Activated CD4-positive, alpha-beta memory T cell treated with anti-CD3 and anti-CD28 coated beads for 36 hours (primary cell): ENCODE data around the gene CCDC15. TPM values are rescaled to one million over a fixed set of nuclear protein-coding genes. Genes with fewer than 3 reads are reported as not detected.

Experiments
- CTCF ChIA-PET: fragments of 350-600 bp; sonication (Branson Sonifier 250); formaldehyde crosslinking; loops from one replicate; lab custom pipeline; 2021; ENCODE audit warnings: antibody characterized with exemption, inconsistent platforms; lab: Charles Lee
- POLR2A ChIA-PET: fragments of 350-600 bp; sonication (Branson Sonifier 250); formaldehyde crosslinking; loops from one replicate; lab custom pipeline; 2021; ENCODE audit warnings: antibody characterized with exemption; lab: Charles Lee
- DNase-seq: peaks from one replicate; pipeline ENCODE4 v3.0.0-alpha.2; 2020
- H3K27ac Mint-ChIP-seq: one replicate; pipeline ENCODE4 v1.8.0; 2021; ENCODE audit warnings: mixed read lengths
- H3K27me3 Mint-ChIP-seq: one replicate; pipeline ENCODE4 v1.8.0; 2021; ENCODE audit warnings: mixed read lengths
- H3K36me3 Mint-ChIP-seq: one replicate; pipeline ENCODE4 v1.8.0; 2021; ENCODE audit warnings: mixed read lengths
- H3K4me1 Mint-ChIP-seq: one replicate; pipeline ENCODE4 v1.8.0; 2021; ENCODE audit warnings: low read depth, mixed read lengths
- H3K4me3 Mint-ChIP-seq: one replicate; pipeline ENCODE4 v1.8.0; 2021; ENCODE audit warnings: mild to moderate bottlenecking, mixed read lengths
- H3K9me3 Mint-ChIP-seq: one replicate; pipeline ENCODE4 v1.8.0; 2021; ENCODE audit warnings: mixed read lengths
- intact Hi-C: fragments of 100-400 bp; cut with micrococcal nuclease; formaldehyde crosslinking; loops from one replicate; pipeline ENCODE4 v1.15.1; 2023
- total RNA-seq, 2 experiments: library from RNA; stranded (reverse); gene quantifications; one replicate each; pipeline ENCODE4 v1.2.3, GENCODE V29; 2021

The CCDC15 gene
- total RNA-seq, 2 experiments from 2014 or later = 5.6 to 6.4 TPM

DNA sequence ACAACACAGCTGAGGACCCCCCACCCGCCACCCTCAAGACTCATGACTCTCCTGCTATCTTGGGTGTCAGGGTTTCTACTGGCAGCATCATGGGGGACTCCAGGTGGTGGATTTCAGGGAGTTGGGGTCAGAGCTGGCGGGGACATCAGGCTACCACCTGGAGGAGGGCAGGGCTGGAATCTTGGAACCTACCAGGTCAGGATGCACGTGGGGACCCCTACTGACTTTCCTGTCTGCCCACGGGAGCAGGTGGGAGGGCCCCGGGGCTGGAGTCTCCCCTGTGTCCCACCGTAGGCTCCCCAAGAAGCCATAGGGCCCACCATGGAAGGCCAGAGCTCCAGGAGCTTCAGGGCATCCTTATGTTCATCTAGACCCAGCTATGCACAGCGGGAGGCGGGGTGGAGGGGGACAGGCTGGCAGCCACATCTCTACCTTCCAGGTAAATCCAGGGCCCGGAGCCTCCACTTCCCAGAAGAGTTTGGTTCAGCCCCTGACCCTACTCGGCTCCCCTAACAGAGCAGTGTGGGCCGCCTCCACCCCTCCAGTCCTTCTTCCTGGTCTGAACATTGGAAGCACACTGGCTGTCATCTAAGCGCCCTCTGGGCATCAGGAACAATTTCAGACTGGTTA lies 119.1 kb downstream of the CCDC15 start:
- CTCF ChIA-PET = interaction anchor here (1.4 to 1.6 kb wide), 2 partner anchors 10 to 69 kb away, joined by 3 to 4 read pairs; partner anchors contain the start of gene SLC37A2
- POLR2A ChIA-PET = no interaction called here
- Mint-ChIP-seq H3K27ac (no peak overlapping the region), H3K36me3 (no peaks in the 10 kb centered on the region), H3K4me3 (no peak overlapping the region), H3K27me3 (peaks cover 20% of the 10 kb centered on the region), H3K4me1 (no peaks in the 10 kb centered on the region), H3K9me3 (no peaks in the 10 kb centered on the region)
- no peak for DNase-seq
- intact Hi-C loops = no loop called here

DNA sequence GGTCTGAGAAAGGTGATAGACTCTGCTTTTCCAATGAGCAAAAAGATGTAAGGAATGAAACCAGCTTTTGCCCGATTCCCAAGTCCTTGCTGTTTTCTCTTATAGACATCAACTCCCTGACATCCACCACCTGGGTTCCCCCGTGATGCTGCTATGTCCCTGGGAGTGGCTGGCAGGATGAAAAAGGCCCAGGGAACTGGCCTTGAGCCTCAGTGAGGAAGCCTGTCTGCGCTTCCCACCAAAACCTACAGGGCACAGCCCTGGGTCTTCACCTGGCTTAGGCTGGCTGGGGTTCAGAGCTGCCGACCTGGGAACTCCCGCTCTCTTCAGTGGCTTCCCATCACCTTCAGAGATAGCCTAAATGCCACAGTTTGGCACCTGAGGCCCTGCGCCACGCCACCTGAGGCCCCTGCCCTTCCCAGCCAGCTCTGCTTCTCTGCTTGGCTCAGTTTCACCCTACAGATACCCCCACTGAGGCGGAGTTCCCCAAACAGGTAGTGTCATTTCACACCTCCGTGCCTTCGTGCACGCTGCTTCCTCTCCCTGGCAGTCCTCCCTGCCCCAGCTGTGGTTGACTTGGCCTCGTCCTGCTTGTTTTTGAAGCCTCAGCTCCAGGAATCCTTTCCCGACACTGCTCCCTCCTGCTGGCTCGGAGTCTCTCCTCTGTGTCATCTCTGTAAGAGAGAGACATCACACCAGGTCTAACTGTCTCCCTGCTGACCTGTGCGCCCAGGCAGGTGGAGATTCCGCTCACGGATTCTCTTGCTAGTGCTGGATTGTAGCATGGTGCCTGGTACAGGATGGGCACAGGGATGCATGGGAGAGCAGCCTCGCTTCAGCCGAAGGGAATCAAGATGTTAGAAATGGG lies 119.8 kb downstream of the CCDC15 start:
- intact Hi-C loops = no loop called here
- ChIA-PET CTCF (interaction anchor here (1.6 kb wide), 1 partner anchor 68 kb away, joined by 3 read pairs; no protein-coding TSS in a partner anchor), POLR2A (no interaction called here)
- H3K4me3 Mint-ChIP-seq = no peak overlapping the region
- H3K27ac Mint-ChIP-seq = no peak overlapping the region
- no peaks in the 10 kb centered on the region for H3K9me3 Mint-ChIP-seq
- peaks cover 20% of the 10 kb centered on the region for H3K27me3 Mint-ChIP-seq
- no peak for DNase-seq
- H3K4me1 Mint-ChIP-seq = no peaks in the 10 kb centered on the region
- no peaks in the 10 kb centered on the region for H3K36me3 Mint-ChIP-seq

DNA sequence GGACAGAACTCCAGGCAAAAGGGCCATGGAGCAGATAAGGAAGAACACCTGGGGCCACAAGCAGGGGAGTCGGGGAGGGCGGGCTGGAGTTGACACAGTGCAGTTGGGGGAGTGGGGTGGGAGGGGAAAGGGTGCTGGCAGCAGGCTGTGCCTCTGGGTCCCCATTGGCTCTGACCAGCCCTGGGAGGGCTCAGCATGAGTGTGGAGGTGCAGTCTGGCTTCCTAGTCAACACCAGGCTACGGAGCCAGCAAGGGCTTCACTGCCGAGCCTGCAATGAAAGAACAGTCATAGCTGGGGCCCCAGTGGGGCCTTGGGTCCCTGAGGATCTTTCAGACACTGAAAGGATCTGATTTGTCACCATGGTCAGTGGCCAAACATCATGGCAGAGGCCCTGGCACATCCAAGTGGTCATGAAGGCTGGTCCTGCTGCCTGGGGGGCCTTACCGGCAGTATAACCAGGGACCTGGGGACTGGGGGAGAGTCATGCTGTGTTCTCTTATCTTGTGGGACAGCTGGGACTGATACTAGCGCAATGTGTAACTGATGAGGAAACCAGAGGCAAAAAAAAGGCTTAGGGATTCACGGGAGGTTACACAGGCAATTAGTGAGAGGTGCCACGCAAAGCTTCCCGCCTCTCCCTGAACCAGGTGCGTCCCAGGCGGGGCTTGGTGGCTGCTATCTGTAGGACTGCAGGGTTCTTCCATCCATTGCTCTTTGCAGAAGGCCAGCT lies 120.7 kb downstream of the CCDC15 start:
- Mint-ChIP-seq H3K9me3 (no peaks in the 10 kb centered on the region), H3K36me3 (no peaks in the 10 kb centered on the region), H3K27me3 (peaks cover 13% of the 10 kb centered on the region), H3K4me3 (no peak overlapping the region), H3K4me1 (no peaks in the 10 kb centered on the region), H3K27ac (no peak overlapping the region)
- CTCF ChIA-PET = no interaction called here
- intact Hi-C loops = no loop called here
- POLR2A ChIA-PET = no interaction called here
- no peak for DNase-seq

DNA sequence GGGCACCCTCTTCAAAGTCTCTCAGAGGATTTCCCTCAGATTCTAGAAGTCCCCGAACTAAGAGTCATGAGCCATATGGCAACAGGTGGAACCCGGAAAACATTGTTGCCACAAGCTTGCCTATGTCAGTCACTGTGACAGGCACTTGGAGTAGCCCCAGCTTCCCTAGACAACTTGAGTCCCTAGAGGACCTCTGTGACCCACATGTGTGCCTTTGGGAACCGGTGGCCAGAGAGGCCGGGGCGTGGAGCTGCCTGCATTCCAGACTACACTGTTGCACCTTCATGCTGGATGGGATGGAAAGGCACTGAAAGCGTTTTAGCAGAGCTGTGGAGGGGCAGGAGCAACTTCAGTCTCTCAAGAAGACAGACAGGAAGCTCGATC lies 121.2 kb downstream of the CCDC15 start:
- peaks cover 11% of the 10 kb centered on the region for H3K27me3 Mint-ChIP-seq
- no peak for DNase-seq
- intact Hi-C loops = no loop called here
- ChIA-PET POLR2A (no interaction called here), CTCF (no interaction called here)
- H3K36me3 Mint-ChIP-seq = no peaks in the 10 kb centered on the region
- H3K4me3 Mint-ChIP-seq = no peak overlapping the region
- H3K9me3 Mint-ChIP-seq = no peaks in the 10 kb centered on the region
- H3K27ac Mint-ChIP-seq = no peak overlapping the region
- H3K4me1 Mint-ChIP-seq = no peaks in the 10 kb centered on the region

DNA sequence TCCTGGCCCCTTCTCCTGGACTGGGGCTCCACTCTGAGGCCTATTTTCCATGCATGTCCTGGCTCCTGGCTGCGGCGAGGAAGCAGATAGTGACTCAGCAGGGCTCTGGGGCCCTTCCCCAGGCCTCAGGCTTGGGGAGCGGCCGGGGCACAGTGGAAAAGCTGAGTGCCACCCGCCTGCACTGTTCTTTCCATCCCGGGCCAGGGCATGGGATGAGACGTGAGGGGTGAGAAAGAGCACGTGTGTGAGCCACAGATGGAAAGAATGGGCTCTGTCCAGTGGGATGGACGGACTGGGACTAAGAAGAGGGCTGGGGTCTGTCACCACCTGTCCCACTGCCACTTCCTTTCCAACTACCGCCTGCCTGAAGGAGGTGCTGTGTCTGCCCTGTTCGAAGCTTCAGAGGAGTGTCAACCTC lies 121.9 kb downstream of the CCDC15 start:
- intact Hi-C loops = no loop called here
- H3K4me3 Mint-ChIP-seq = no peak overlapping the region
- no peaks in the 10 kb centered on the region for H3K4me1 Mint-ChIP-seq
- no peak overlapping the region for H3K27ac Mint-ChIP-seq
- DNase-seq = no peak
- ChIA-PET POLR2A (no interaction called here), CTCF (no interaction called here)
- no peaks in the 10 kb centered on the region for H3K36me3 Mint-ChIP-seq
- H3K27me3 Mint-ChIP-seq = peaks cover 11% of the 10 kb centered on the region
- no peaks in the 10 kb centered on the region for H3K9me3 Mint-ChIP-seq

DNA sequence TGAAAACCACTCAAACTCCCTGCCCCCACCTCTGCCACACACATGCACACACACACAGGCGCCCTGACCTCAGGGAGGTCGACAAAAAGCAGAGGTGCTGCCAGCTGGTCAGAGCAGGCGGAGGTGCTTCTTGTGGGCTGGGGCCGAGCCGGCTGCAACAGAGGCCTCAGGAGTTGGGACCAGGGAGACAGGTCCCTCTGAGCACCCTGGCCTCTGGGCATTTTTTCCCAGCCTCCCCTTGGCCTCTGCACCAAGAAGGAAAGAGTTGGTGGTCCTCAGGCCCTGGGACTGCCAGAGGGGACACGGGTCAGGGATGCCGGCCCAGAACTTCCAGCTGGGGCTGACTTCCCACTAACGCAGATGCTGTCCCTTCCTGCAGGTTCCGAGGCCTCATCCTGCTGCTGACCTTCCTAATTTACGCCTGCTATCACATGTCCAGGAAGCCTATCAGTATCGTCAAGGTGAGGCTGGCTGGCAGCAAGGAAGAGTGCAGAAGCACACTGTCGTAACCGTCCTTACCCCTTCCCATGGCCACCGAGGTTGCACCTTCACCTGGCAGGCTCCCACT lies 122.5 kb downstream of the CCDC15 start:
- no peaks in the 10 kb centered on the region for H3K4me1 Mint-ChIP-seq
- H3K4me3 Mint-ChIP-seq = no peak overlapping the region
- intact Hi-C loops = no loop called here
- ChIA-PET CTCF (no interaction called here), POLR2A (no interaction called here)
- peaks cover 11% of the 10 kb centered on the region for H3K27me3 Mint-ChIP-seq
- H3K36me3 Mint-ChIP-seq = no peaks in the 10 kb centered on the region
- no peaks in the 10 kb centered on the region for H3K9me3 Mint-ChIP-seq
- H3K27ac Mint-ChIP-seq = no peak overlapping the region
- no peak for DNase-seq

DNA sequence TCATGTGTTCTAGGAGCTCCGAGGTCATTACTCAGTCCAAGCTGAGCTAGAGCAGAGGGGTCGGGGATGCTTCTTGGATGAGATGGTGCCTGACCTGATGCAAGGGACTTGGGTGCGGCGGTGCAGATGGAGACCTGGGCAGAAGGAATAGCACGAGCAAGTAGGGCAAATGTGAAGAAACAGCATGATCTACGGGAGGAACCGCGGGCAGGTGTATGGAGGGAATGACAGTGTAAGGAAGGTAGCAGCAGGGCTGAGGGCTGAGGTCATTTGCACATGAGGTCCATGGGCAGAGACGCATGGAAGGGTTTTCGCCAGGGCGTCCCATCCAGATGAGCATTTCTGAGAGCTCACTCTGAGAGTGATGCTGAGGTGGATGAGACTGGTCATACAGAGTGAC lies 124.0 kb downstream of the CCDC15 start:
- Mint-ChIP-seq H3K27ac (no peak overlapping the region), H3K4me3 (no peak overlapping the region), H3K27me3 (peaks cover 5% of the 10 kb centered on the region), H3K9me3 (no peaks in the 10 kb centered on the region), H3K36me3 (no peaks in the 10 kb centered on the region), H3K4me1 (no peaks in the 10 kb centered on the region)
- ChIA-PET CTCF (no interaction called here), POLR2A (no interaction called here)
- intact Hi-C loops = no loop called here
- no peak for DNase-seq

DNA sequence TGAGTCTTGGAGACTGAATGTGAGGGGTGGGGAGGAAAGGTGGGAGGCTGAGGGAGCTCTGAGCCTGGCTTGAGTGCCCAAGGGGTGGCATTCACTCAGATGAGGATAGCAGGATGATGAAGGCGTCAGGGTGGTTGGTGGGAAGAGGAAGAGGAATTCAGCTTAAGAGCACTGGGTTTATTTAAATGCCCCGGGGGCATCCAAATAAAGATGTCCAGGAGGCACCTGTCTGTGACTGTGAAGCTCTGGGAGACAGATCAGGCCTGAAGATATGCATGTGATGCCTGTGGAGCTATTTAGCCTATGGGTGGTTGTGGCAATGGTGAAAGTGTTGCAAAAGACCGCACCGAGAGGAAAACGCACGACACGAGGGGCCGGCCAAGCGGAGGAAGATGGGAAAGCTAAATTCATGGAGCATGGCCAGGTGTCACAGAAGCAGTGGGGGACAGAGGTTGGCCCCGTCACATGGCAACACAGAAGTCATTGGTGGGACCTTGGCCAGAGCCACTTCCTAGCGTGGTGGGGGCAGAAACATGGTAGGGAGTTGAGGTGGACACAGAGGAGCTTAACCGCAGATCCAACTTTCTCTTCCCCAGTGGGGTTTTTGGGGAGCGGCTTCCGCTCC lies 124.6 kb downstream of the CCDC15 start:
- no peak overlapping the region for H3K27ac Mint-ChIP-seq
- no peaks in the 10 kb centered on the region for H3K4me1 Mint-ChIP-seq
- H3K9me3 Mint-ChIP-seq = no peaks in the 10 kb centered on the region
- DNase-seq = no peak
- H3K36me3 Mint-ChIP-seq = no peaks in the 10 kb centered on the region
- POLR2A ChIA-PET = no interaction called here
- H3K27me3 Mint-ChIP-seq = peaks cover 5% of the 10 kb centered on the region
- intact Hi-C loops = no loop called here
- no peak overlapping the region for H3K4me3 Mint-ChIP-seq
- CTCF ChIA-PET = no interaction called here

DNA sequence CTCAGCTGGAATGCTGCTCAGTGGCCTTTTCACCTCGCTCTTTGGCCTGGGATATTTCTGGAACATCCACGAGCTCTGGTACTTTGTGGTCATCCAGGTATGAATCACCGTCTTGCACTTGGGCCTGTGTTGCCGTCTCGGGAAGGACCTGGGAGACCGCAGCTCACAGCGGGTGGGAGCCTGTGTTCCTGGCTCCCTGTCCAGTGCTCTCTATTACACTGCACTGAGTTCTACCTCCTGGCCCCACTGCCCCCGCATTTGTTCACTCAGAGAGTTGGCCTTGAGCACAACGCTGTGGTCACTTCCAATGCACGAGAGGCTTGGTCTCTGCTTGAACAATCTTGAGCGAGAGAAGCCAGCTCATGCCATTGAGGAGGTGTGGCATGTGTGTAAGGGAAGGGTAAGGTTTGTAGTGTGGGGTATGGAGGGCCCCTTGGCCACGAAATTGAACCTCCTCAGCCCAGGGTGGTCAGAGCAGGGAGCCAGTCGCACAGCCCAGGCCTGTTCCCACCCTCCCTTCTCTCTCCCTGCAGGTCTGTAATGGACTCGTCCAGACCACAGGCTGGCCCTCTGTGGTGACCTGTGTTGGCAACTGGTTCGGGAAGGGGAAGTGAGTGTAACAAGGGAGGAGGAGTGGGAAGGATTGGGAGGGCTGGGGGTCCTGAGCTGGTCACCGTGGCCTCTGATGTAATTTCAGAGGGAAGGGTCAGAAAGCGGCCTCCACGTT lies 125.3 kb downstream of the CCDC15 start:
- POLR2A ChIA-PET = no interaction called here
- Mint-ChIP-seq H3K4me3 (no peak overlapping the region), H3K9me3 (no peaks in the 10 kb centered on the region), H3K27me3 (peaks cover 5% of the 10 kb centered on the region), H3K36me3 (no peaks in the 10 kb centered on the region), H3K4me1 (no peaks in the 10 kb centered on the region), H3K27ac (no peak overlapping the region)
- intact Hi-C loops = no loop called here
- CTCF ChIA-PET = no interaction called here
- no peak for DNase-seq

DNA sequence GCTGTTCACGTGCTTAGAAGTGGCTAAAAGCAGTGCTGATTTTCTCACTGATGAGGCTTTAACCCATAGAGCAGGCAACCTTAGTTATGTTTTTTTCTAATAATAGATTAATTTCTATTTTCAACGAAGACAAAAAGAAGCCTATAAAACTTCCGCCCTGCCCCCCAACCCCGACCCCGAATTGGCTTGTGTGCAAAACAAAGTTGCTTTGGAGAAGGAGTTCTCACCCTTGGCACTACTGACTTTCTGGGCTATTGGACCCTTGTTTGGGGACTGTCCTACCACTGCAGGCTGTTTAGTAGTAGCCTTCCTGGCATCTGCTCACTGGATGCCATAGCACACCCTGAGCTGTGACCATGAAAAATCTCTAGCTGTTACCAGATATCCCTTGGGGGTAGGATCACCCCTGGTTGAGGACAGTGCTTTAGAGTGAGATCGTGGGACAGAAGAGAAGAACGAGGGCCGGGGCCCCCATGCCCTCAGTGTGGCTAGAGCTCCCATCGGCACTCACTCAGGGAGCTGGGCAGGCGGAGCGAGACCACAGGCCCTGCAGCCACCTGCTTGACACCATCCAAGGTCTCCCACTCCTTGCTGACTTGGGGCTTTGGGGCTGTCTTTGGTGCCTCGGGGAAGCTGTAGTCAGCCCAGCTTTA lies 126.0 kb downstream of the CCDC15 start:
- ChIA-PET POLR2A (no interaction called here), CTCF (no interaction called here)
- H3K4me3 Mint-ChIP-seq = no peak overlapping the region
- H3K4me1 Mint-ChIP-seq = no peaks in the 10 kb centered on the region
- intact Hi-C loops = no loop called here
- no peak overlapping the region for H3K27ac Mint-ChIP-seq
- DNase-seq = no peak
- no peaks in the 10 kb centered on the region for H3K9me3 Mint-ChIP-seq
- peaks cover 5% of the 10 kb centered on the region for H3K27me3 Mint-ChIP-seq
- H3K36me3 Mint-ChIP-seq = no peaks in the 10 kb centered on the region

DNA sequence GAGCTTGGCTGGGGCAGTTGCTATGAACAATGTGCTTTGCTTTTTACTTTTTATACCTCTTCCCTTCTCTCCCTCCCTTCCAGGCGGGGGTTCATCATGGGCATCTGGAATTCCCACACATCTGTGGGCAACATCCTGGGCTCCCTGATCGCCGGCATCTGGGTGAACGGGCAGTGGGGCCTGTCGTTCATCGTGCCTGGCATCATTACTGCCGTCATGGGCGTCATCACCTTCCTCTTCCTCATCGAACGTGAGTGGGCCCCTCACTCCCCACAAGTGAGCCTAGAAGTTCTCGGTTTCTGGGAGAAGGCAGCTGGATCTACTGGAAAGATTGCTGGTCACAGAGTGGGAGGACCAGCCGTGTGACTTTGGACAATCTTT lies 126.5 kb downstream of the CCDC15 start:
- no peak overlapping the region for H3K27ac Mint-ChIP-seq
- intact Hi-C loops = no loop called here
- H3K4me1 Mint-ChIP-seq = no peaks in the 10 kb centered on the region
- no peak for DNase-seq
- ChIA-PET CTCF (interaction anchor here (1.1 kb wide), 1 partner anchor 62 kb away, joined by 3 read pairs; no protein-coding TSS in a partner anchor), POLR2A (no interaction called here)
- no peak overlapping the region for H3K4me3 Mint-ChIP-seq
- no peaks in the 10 kb centered on the region for H3K9me3 Mint-ChIP-seq
- no peaks in the 10 kb centered on the region for H3K36me3 Mint-ChIP-seq
- peaks cover 5% of the 10 kb centered on the region for H3K27me3 Mint-ChIP-seq
